ENCODE results near the gene STIP1.

STIP1 gene

GRCh38 chr11:64232182-64232966 is 46.4 kb downstream of the STIP1 start:
- no peak overlapping the region for H3K4me3 ChIP-seq (replicated peaks; ENCODE audit: low read depth, low read length)
- no peaks in the 10 kb centered on the region; the same call in none of the 2 replicates for H3K36me3 ChIP-seq (ENCODE audit: control insufficient read depth, insufficient read depth, low read length)
- no peak for TF ChIP-seq CTCF (IDR thresholded peaks at IDR 0.05; ENCODE audit: insufficient read depth, low read length, poor library complexity, severe bottlenecking)
- H3K27me3 ChIP-seq (replicated peaks; ENCODE audit: control insufficient read depth, insufficient read depth, low read length), result no peaks in the 10 kb centered on the region
- DNase-seq (ENCODE audit: extremely low read depth, insufficient read length), result no peak

DNA sequence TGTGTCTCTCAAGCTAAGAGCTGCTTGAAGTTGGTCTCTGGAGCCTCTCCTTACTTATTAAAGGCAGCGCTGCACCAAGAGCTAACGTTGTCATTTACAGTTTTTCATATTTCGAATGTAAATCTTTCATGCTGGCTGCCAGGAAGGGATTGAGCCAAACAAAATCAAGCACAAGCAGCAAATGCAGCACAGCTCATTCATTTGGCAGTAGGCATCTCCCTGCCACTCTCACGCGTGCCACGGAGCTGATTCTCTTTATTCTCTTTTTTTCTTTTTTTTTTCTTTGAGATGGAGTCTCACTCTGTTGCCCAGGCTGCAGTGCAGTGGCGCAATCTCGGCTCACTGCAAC is 47.0 kb downstream of the STIP1 start:
- no peaks in the 10 kb centered on the region; the same call in none of the 2 replicates for H3K36me3 ChIP-seq (ENCODE audit: control insufficient read depth, insufficient read depth, low read length)
- no peak for TF ChIP-seq CTCF (IDR thresholded peaks at IDR 0.05; ENCODE audit: insufficient read depth, low read length, poor library complexity, severe bottlenecking)
- H3K4me3 ChIP-seq (replicated peaks; ENCODE audit: low read depth, low read length), result no peak overlapping the region
- no peak for DNase-seq (ENCODE audit: extremely low read depth, insufficient read length)
- H3K27me3 ChIP-seq (replicated peaks; ENCODE audit: control insufficient read depth, insufficient read depth, low read length), result no peaks in the 10 kb centered on the region

DNA sequence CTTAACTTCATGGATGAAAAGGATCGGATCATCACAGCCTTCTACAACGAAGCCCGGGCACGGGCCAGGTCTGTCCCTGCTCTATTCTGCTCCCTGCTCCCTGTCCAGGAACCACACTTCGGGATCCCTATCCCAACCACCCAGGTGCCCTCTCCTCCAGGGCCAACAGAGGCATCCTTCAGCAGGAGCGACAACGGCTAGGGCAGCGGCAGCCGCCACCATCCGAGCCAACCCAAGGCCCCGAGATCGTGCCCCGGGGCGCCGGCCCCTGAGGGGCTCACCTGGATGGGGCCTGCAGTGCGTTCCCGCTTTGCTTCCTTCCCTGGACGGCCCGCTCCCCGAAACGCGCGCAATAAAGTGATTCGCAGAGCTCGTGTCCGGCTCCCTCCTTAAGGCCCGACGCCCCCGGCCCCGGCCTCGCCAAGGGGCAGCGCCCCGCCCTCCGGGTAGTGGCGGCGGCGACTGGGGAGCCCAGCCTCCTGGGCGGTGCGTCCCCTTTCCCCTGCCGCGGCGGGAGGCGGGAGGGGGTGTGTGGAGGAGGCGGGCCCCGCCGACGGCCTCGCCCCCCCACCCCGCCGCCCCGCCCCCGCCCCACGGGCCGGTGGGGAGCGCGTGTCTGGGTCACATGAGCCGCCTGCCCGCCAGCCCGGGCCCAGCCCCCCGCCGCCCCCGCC is 48.1 kb downstream of the STIP1 start, which contains the start of gene VEGFB:
TSS of gene VEGFB (plus strand) at position 672 of the 674 bp plus-strand sequence. CDS start 250 bp downstream, outside the sequence.
- H3K27me3 ChIP-seq (replicated peaks; ENCODE audit: control insufficient read depth, insufficient read depth, low read length), result no peaks in the 10 kb centered on the region
- no peak for TF ChIP-seq CTCF (IDR thresholded peaks at IDR 0.05; ENCODE audit: insufficient read depth, low read length, poor library complexity, severe bottlenecking)
- DNase-seq (ENCODE audit: extremely low read depth, insufficient read length), result peak; percentile 68
- H3K4me3 ChIP-seq (replicated peaks; ENCODE audit: low read depth, low read length), result peak within 1 kb of the TSS; percentile 72
- H3K36me3 ChIP-seq (ENCODE audit: control insufficient read depth, insufficient read depth, low read length), result peaks cover under 1% of the 10 kb centered on the region

DNA sequence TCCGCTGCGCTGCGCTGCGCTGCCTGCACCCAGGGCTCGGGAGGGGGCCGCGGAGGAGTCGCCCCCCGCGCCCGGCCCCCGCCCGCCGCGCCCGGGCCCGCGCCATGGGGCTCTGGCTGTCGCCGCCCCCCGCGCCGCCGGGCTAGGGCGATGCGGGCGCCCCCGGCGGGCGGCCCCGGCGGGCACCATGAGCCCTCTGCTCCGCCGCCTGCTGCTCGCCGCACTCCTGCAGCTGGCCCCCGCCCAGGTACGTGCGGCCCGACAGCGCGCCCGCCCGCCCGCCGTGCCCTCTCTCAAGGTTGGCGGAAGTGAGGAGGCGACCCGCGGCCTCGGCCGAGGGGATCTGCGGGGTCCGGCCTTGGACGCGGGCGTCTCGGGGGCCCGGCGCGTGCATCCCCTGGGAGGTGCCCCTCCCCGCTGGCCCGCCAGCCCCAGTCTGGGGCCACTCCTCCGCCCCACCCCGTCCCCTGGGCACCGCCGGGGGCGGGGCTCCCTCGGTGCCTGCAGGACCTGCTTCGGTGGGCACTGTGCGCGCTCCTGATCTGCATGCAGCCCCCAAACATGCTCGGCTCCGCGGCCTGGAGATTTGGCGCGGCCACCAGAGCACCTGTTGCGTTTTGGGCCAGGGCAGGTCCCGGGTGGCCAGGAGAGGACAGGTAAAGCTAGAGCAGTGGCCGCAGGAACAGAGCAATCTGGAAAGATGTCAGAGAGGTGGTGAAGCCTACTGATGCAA is 48.8 kb downstream of the STIP1 start:
- peak; percentile 63 for DNase-seq (ENCODE audit: extremely low read depth, insufficient read length)
- peak overlapping the region; percentile 72 for H3K4me3 ChIP-seq (replicated peaks; ENCODE audit: low read depth, low read length)
- no peak for TF ChIP-seq CTCF (IDR thresholded peaks at IDR 0.05; ENCODE audit: insufficient read depth, low read length, poor library complexity, severe bottlenecking)
- no peaks in the 10 kb centered on the region for H3K27me3 ChIP-seq (replicated peaks; ENCODE audit: control insufficient read depth, insufficient read depth, low read length)
- peaks cover 1% of the 10 kb centered on the region for H3K36me3 ChIP-seq (ENCODE audit: control insufficient read depth, insufficient read depth, low read length)

- DNase-seq (ENCODE audit: extremely low read depth, insufficient read length), result no peak
- peaks cover 1% of the 10 kb centered on the region for H3K36me3 ChIP-seq (ENCODE audit: control insufficient read depth, insufficient read depth, low read length)
Measured at GRCh38 chr11:64235437-64236161, 49.6 kb downstream of the STIP1 start.

More at GRCh38 chr11:64235437-64236161, 49.6 kb downstream of the STIP1 start:
- no peak for TF ChIP-seq CTCF (IDR thresholded peaks at IDR 0.05; ENCODE audit: insufficient read depth, low read length, poor library complexity, severe bottlenecking)
- Histone ChIP-seq H3K4me3 (replicated peaks; ENCODE audit: low read depth, low read length) (peak overlapping the region; percentile 72), H3K27me3 (replicated peaks; ENCODE audit: control insufficient read depth, insufficient read depth, low read length) (no peaks in the 10 kb centered on the region)

Data from GM06990 (cell line).